Glomerular endothelial cell (primary cell): ENCODE data around the gene GADD45B. TPM values are rescaled to one million over a fixed set of nuclear protein-coding genes. Genes with fewer than 3 reads are reported as not detected.
"Not testable (repeated sequence)": the region's sequence is repeated elsewhere in the genome, so short reads cannot be mapped to it uniquely, and the experiment has no call there.

Experiments
- DNase-seq: peaks from one replicate; pipeline ENCODE4 v3.0.0-alpha.2; 2011; ENCODE audit warnings: low read depth, low spot score; ENCODE audit errors: extremely low read depth
- total RNA-seq: library from RNA; depleted of rRNA; stranded (reverse); fragments of >200 nt; gene quantifications from 2 replicates; pipeline ENCODE4 v1.2.3, GENCODE V29; 2015

GADD45B gene
- total RNA-seq, 1 donor from 2014 or later, result 90.1 TPM

GRCh38 chr19:2484178-2484937, 8.4 kb downstream of the GADD45B start:
- no peak for DNase-seq

- no peak for DNase-seq
Measured at GRCh38 chr19:2485428-2485827, 9.5 kb downstream of the GADD45B start.

- DNase-seq, result no peak
Measured at GRCh38 chr19:2487090-2487489, 11.2 kb downstream of the GADD45B start.

- no peak for DNase-seq
Measured at GRCh38 chr19:2487842-2488241, 11.9 kb downstream of the GADD45B start.

- DNase-seq, result no peak
Measured at GRCh38 chr19:2488405-2488941, 12.5 kb downstream of the GADD45B start.

GRCh38 chr19:2488942-2489731, 13.2 kb downstream of the GADD45B start:
- no peak for DNase-seq

GRCh38 chr19:2490659-2491058, 14.7 kb downstream of the GADD45B start:
- DNase-seq, result no peak

- DNase-seq, result no peak
Measured at GRCh38 chr19:2491130-2491801, 15.3 kb downstream of the GADD45B start.

GRCh38 chr19:2492870-2493269, 16.9 kb downstream of the GADD45B start:
- no peak for DNase-seq

- not testable (repeated sequence) for DNase-seq
Measured at GRCh38 chr19:2493448-2493847, 17.5 kb downstream of the GADD45B start.

- no peak for DNase-seq
Measured at GRCh38 chr19:2494084-2494446, 18.1 kb downstream of the GADD45B start.

GRCh38 chr19:2494447-2495129, 18.7 kb downstream of the GADD45B start:
- DNase-seq, result no peak

- no peak for DNase-seq
Measured at GRCh38 chr19:2495130-2495641, 19.3 kb downstream of the GADD45B start.

- DNase-seq, result no peak
Measured at GRCh38 chr19:2495651-2496316, 19.9 kb downstream of the GADD45B start.

- no peak for DNase-seq
Measured at GRCh38 chr19:2497186-2497585, 21.3 kb downstream of the GADD45B start.

- no peak for DNase-seq
Measured at GRCh38 chr19:2500156-2500555, 24.2 kb downstream of the GADD45B start.

GRCh38 chr19:2500841-2501261, 24.9 kb downstream of the GADD45B start:
- no peak for DNase-seq

- DNase-seq, result no peak
Measured at GRCh38 chr19:2503521-2504109, 27.7 kb downstream of the GADD45B start.

GRCh38 chr19:2506656-2507055, 30.7 kb downstream of the GADD45B start:
- not testable (repeated sequence) for DNase-seq

- DNase-seq, result peak; percentile 87
Measured at GRCh38 chr19:2507109-2507508, 31.2 kb downstream of the GADD45B start.
